ENCODE measurements around the gene ERCC4.

GRCh38 chr16:13936596-13937081, 16.7 kb downstream of the ERCC4 start:
- no peak for TF ChIP-seq CTCF (optimal IDR thresholded peaks at IDR 0.05 in 1 of 3, IDR thresholded peaks at IDR 0.05 in 1 of 3, conservative IDR thresholded peaks at IDR 0.05 in 1 of 3; ENCODE audit: extremely low read depth in 1 of 3, insufficient read depth in 2 of 3, low read length in 3 of 3)
- no peak for TF ChIP-seq EZH2 (IDR thresholded peaks at IDR 0.05; ENCODE audit: low read length)
